ENCODE measurements around the gene FGR.

FGR gene

DNA sequence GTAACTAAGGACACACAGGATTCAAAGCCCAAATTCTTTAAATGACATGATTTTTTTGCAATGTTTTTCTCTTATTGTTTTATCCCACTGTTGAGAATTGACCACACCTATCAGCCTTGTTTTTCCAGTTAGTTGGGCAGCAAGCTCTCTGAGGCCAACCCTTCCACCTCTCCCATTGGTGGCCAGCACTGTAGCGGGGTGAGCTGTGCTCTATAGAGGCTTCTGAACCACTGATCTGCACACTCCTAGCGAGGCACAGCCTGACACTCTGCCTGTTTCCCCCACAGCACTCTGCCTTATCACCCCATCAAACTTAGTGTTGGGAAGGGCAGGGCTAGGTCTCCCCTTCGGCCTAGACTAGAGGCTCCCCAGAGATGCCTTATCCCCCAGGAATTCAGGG, 50.5 kb downstream of the FGR start:
- TF ChIP-seq MYC (IDR thresholded peaks at IDR 0.05; ENCODE audit: low read depth, low read length) (no peak), POLR2A (IDR thresholded peaks at IDR 0.05; ENCODE audit: extremely low read depth, insufficient read length) (no peak)
- no peak overlapping the region for H3K4me3 ChIP-seq (ENCODE audit: low read depth, low read length)
- no peak for DNase-seq (ENCODE audit: low read depth)

DNA sequence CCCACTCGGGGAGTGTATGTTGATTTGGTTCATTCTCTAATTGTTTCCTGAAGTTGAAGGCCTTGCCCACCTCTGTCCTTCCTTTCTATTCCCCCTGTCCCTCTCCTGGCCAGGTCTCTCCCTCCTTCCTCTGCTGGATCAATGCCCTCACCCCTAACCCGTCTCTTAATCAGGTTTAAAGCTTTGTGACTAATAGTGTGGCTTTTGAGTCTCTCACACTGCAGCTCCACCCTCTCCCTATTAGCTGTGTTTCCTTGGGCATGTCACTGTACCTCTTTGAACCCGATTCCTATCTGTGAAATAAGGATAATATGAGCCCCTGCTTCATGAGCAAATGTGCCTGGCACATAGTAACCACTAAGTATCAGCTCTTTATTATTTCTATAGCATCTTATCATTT, 51.5 kb downstream of the FGR start:
- no peak for DNase-seq (ENCODE audit: low read depth)
- H3K4me3 ChIP-seq (ENCODE audit: low read depth, low read length): no peak overlapping the region
- TF ChIP-seq MYC (IDR thresholded peaks at IDR 0.05; ENCODE audit: low read depth, low read length) (no peak), POLR2A (IDR thresholded peaks at IDR 0.05; ENCODE audit: extremely low read depth, insufficient read length) (no peak)
- TF ChIP-seq, protein P1, sequence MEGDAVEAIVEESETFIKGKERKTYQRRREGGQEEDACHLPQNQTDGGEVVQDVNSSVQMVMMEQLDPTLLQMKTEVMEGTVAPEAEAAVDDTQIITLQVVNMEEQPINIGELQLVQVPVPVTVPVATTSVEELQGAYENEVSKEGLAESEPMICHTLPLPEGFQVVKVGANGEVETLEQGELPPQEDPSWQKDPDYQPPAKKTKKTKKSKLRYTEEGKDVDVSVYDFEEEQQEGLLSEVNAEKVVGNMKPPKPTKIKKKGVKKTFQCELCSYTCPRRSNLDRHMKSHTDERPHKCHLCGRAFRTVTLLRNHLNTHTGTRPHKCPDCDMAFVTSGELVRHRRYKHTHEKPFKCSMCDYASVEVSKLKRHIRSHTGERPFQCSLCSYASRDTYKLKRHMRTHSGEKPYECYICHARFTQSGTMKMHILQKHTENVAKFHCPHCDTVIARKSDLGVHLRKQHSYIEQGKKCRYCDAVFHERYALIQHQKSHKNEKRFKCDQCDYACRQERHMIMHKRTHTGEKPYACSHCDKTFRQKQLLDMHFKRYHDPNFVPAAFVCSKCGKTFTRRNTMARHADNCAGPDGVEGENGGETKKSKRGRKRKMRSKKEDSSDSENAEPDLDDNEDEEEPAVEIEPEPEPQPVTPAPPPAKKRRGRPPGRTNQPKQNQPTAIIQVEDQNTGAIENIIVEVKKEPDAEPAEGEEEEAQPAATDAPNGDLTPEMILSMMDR (IDR thresholded peaks at IDR 0.05; ENCODE audit: low read depth, low read length): no peak
- TF ChIP-seq, protein P2, sequence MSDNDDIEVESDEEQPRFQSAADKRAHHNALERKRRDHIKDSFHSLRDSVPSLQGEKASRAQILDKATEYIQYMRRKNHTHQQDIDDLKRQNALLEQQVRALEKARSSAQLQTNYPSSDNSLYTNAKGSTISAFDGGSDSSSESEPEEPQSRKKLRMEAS (IDR thresholded peaks at IDR 0.05; ENCODE audit: low read depth, low read length): no peak

DNA sequence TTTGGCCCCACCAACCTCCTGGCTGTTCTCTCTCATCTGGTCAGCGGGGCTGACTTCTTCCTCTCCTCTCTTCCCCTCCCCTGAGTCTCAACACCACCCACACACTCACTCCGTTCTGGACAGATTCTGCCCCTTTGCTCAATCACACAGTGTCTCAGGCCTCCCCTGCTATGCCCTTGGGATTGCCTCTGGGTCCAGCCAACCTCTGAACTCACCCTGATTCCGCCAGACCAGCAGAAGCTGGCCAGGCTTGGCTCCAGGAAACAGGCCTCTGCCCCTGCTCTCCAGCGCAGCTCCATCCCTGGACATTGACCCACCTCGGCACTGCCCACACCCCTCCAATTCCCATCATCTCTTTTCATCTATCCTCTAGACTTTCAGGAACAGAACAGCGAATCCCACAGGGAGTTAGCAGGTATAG, 53.2 kb downstream of the FGR start:
- H3K4me3 ChIP-seq (ENCODE audit: low read depth, low read length): no peak overlapping the region
- TF ChIP-seq, protein P1 (IDR thresholded peaks at IDR 0.05; ENCODE audit: low read depth, low read length): no peak
- TF ChIP-seq MYC (IDR thresholded peaks at IDR 0.05; ENCODE audit: low read depth, low read length) (no peak), POLR2A (IDR thresholded peaks at IDR 0.05; ENCODE audit: extremely low read depth, insufficient read length) (no peak)
- TF ChIP-seq, protein P2 (IDR thresholded peaks at IDR 0.05; ENCODE audit: low read depth, low read length): no peak
- no peak for DNase-seq (ENCODE audit: low read depth)

DNA sequence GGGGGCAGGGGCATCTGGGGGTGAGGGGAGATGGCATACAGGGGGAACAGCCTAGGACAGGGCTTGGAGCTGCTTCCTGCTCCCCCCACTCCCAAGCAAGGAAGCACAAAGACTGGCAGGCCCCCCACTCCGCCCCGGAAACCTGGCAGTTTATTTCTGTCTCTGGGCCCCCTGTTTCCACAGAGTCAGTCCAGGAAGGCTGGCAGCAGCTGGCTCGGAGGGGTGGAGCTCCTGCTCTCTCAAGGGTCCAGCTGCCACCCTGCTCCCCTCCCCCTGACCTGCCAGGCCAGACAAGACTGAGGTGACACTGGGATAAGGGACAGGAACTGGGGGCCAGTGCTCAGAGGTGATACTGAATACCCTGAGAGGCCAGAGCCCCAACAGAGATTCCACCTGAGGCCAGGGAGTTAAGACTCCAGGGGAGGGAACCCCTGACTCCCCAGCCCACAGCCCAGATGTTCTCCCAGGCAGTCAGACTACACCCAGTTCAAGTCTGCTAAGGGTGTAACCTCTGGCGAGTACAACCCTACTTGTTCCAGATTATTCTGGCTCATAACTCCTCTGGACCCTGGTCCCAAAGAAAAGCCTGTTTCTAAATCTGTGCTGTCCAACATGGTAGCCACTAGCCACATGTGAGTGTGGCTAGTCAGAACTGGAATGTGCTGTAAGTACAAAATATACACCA, 57.3 kb downstream of the FGR start:
- DNase-seq (ENCODE audit: low read depth): no peak
- no peak overlapping the region for H3K4me3 ChIP-seq (ENCODE audit: low read depth, low read length)
- TF ChIP-seq, protein P1 (IDR thresholded peaks at IDR 0.05; ENCODE audit: low read depth, low read length): no peak
- TF ChIP-seq POLR2A (IDR thresholded peaks at IDR 0.05; ENCODE audit: extremely low read depth, insufficient read length): no peak

DNA sequence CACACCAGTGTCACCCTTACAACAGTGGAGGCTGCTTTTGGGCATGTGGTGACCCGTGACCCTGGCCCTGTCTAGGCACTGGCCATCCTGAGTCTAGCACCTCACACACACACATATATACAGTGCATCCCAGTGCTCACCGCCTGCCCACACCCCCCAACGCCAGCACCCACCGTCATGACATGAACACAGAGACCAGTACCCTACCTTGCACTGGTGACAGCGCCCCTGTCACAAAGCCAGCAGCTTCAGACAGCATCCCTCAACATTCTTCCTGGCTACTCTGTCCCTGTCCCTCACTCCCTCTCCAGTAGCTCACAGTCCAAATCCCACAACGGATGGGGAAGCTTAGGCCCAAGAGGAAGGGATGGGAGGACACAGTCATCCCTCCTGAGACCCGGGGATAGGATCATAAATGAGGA, 58.2 kb downstream of the FGR start:
- TF ChIP-seq MYC (IDR thresholded peaks at IDR 0.05; ENCODE audit: low read depth, low read length) (no peak), POLR2A (IDR thresholded peaks at IDR 0.05; ENCODE audit: extremely low read depth, insufficient read length) (no peak)
- TF ChIP-seq, protein P1 (IDR thresholded peaks at IDR 0.05; ENCODE audit: low read depth, low read length): no peak
- TF ChIP-seq, protein P2 (IDR thresholded peaks at IDR 0.05; ENCODE audit: low read depth, low read length): no peak
- no peak for DNase-seq (ENCODE audit: low read depth)
- no peak overlapping the region for H3K4me3 ChIP-seq (ENCODE audit: low read depth, low read length)

DNA sequence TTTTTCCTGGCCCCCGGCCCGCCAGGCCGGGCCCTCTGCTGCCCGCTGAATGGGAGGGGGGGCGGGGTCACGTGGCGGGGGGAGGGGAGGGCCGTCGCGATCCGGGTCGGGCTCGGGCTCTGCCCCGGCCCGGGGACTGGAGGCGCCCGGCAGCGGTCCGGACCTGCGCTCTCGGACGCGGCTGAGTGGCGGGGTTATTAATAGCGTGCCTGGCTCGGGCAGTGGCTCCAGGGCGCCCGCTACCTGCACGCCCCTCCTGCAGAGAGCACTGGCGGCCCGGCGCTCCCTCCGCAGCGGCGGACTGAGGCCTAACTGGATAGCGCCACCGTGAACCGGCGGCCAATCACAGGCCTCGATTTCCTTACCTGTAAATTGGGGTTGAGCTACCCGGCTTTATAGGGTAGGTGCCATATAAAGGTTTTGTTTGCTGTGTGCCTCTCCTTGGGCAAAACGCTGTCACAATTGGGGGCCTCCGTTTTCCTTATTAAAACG, 59.1 kb downstream of the FGR start:
- TF ChIP-seq, protein P2 (IDR thresholded peaks at IDR 0.05; ENCODE audit: low read depth, low read length): no peak
- TF ChIP-seq MYC (IDR thresholded peaks at IDR 0.05; ENCODE audit: low read depth, low read length) (no peak), POLR2A (IDR thresholded peaks at IDR 0.05; ENCODE audit: extremely low read depth, insufficient read length) (no peak)
- TF ChIP-seq, protein P1 (IDR thresholded peaks at IDR 0.05; ENCODE audit: low read depth, low read length): no peak
- no peak overlapping the region for H3K4me3 ChIP-seq (ENCODE audit: low read depth, low read length)
- DNase-seq (ENCODE audit: low read depth): no peak

All from NB4 (cell line).